HEK293 (cell line): ENCODE measurements around the gene ATRAID.

ENCODE experiments used
- CTCF ChIA-PET: fragments of 350-600 bp; formaldehyde crosslinking; extraction: SDS; loops from one replicate; lab custom pipeline; 2021; ENCODE audit warnings: antibody characterized with exemption; lab: Yijun Ruan, JAX
- POLR2A ChIA-PET: fragments of 300-600 bp; formaldehyde crosslinking; extraction: SDS; loops from one replicate; lab custom pipeline; 2020; ENCODE audit warnings: antibody characterized with exemption, inconsistent platforms; lab: Yijun Ruan, JAX
- H3K27ac ChIP-seq: fragments of 200-500 bp; sonication (Bioruptor generic); 2 replicates; pipeline ENCODE4 v1.5.1; 2014; ENCODE audit warnings: low read depth, low read length, control low read depth, inconsistent platforms; ENCODE audit errors: extremely low read depth
- H3K36me3 ChIP-seq, 2 experiments: fragments of 200-500 bp in 1 of 2; sonication (Bioruptor generic) in 1 of 2; 1 replicate in 1 of 2; 2 replicates in 1 of 2; pipeline ENCODE4 v1.5.1; 2014 to 2017; ENCODE audit warnings: inconsistent platforms in 2 of 2, low read length in 2 of 2; ENCODE audit not compliant: control insufficient read depth in 2 of 2, insufficient read depth in 1 of 2
- H3K4me1 ChIP-seq: fragments of 200-500 bp; sonication (Bioruptor generic); 2 replicates; pipeline ENCODE4 v1.5.1; 2014; ENCODE audit warnings: mild to moderate bottlenecking, low read length, inconsistent platforms; ENCODE audit not compliant: control insufficient read depth, insufficient read depth
- H3K4me3 ChIP-seq: 2 replicates; pipeline ENCODE4 v1.5.1; 2011; ENCODE audit warnings: low read depth, mild to moderate bottlenecking, control low read depth, low read length, moderate library complexity
- H3K9me3 ChIP-seq: fragments of 200-500 bp; sonication (Bioruptor generic); 2 replicates; pipeline ENCODE4 v1.5.1; 2014; ENCODE audit warnings: low read depth, low read length, inconsistent platforms; ENCODE audit not compliant: control insufficient read depth, insufficient read depth
- GFI1B ChIP-seq: fragments of 450-650 bp; formaldehyde crosslinking; IDR thresholded peaks from 2 replicates; pipeline ENCODE4 v1.5.1; 2016; ENCODE audit warnings: missing biosample characterization, missing genetic modification characterization
- GLIS1 ChIP-seq: fragments of 450-650 bp; formaldehyde crosslinking; IDR thresholded peaks from 2 replicates; pipeline ENCODE4 v1.5.1; 2016; ENCODE audit warnings: missing biosample characterization, missing genetic modification characterization
- PRDM1 ChIP-seq: fragments of 450-650 bp; formaldehyde crosslinking; IDR thresholded peaks from 2 replicates; pipeline ENCODE4; 2016; ENCODE audit warnings: missing biosample characterization, missing genetic modification characterization
- SP2 ChIP-seq: fragments of 450-650 bp; formaldehyde crosslinking; IDR thresholded peaks from 2 replicates; pipeline ENCODE4 v1.5.1; 2016; ENCODE audit warnings: missing biosample characterization, missing genetic modification characterization
- ZBTB48 ChIP-seq: fragments of 450-650 bp; formaldehyde crosslinking; IDR thresholded peaks from 2 replicates; pipeline ENCODE4 v1.5.1; 2016; ENCODE audit warnings: missing biosample characterization, missing genetic modification characterization
- ZFP3 ChIP-seq: fragments of 450-650 bp; formaldehyde crosslinking; IDR thresholded peaks from 2 replicates; pipeline ENCODE4 v1.5.1; 2016; ENCODE audit warnings: low read depth, missing biosample characterization, missing genetic modification characterization
- ZIC2 ChIP-seq: fragments of 450-650 bp; formaldehyde crosslinking; IDR thresholded peaks from 2 replicates; pipeline ENCODE4 v1.5.1; 2016; ENCODE audit warnings: missing biosample characterization, missing genetic modification characterization
- ZNF335 ChIP-seq: fragments of 450-650 bp; formaldehyde crosslinking; conservative IDR thresholded peaks from 2 replicates; pipeline ENCODE4 v1.5.1; 2016; ENCODE audit warnings: missing biosample characterization, missing genetic modification characterization
- ZNF585B ChIP-seq: fragments of 450-650 bp; formaldehyde crosslinking; IDR thresholded peaks from 2 replicates; pipeline ENCODE4 v1.5.1; 2016; ENCODE audit warnings: missing biosample characterization, missing genetic modification characterization
- TF ChIP-seq, protein P1 (sequence below): fragments of 450-650 bp; formaldehyde crosslinking; conservative IDR thresholded peaks from 2 replicates; pipeline ENCODE4 v1.5.1; 2016; ENCODE audit warnings: low read depth, missing biosample characterization, missing genetic modification characterization
- TF ChIP-seq, protein P2 (sequence below): fragments of 450-650 bp; formaldehyde crosslinking; IDR thresholded peaks from 2 replicates; pipeline ENCODE4 v1.5.1; 2016; ENCODE audit warnings: missing biosample characterization, missing genetic modification characterization
- TF ChIP-seq, protein P3 (sequence below): fragments of 450-650 bp; formaldehyde crosslinking; IDR thresholded peaks from 2 replicates; pipeline ENCODE4 v1.5.1; 2016; ENCODE audit warnings: missing biosample characterization, missing genetic modification characterization
- TF ChIP-seq, protein P4 (sequence below): fragments of 450-650 bp; formaldehyde crosslinking; IDR thresholded peaks from 2 replicates; pipeline ENCODE4 v1.5.1; 2016; ENCODE audit warnings: missing biosample characterization, missing genetic modification characterization

ATRAID gene

DNA sequence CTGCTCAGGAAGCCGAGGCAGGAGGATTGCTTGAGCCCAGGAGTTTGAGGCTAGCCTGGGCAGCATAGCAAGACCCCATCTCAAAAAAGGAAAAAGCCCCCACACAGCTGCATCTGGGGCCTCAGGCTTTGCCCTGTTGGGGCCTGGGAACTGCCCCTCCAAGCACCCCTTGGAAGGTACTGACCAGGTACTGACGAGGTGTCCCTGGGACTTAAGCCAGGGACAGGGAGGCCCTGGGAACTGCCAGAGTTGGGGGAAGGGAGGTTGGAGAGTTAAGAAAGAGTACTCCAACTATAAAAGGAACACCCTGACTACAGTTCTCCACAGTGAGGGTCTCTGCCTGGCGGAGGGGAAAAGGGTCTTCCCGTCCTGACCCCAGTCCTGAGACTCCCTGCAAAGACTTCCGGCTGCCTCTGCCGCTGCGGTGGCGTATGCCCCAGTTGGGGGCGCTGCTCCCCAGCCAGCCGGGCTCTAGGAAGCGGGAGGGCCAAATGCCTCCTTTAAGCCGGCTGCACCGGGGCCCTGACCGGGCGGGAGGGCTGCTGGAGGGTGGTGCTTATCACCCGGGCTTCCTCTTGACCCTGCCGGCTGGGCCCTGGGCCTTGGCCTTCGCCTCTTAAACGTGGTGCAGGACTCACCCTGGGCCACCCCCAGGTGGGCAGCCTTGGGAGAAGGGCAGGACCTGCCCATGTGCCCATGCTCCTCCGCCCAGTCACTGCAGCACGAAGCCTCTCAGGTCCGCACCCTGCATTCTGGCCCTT lies 38.2 kb downstream of the ATRAID start (continued):
- TF ChIP-seq, protein P1, sequence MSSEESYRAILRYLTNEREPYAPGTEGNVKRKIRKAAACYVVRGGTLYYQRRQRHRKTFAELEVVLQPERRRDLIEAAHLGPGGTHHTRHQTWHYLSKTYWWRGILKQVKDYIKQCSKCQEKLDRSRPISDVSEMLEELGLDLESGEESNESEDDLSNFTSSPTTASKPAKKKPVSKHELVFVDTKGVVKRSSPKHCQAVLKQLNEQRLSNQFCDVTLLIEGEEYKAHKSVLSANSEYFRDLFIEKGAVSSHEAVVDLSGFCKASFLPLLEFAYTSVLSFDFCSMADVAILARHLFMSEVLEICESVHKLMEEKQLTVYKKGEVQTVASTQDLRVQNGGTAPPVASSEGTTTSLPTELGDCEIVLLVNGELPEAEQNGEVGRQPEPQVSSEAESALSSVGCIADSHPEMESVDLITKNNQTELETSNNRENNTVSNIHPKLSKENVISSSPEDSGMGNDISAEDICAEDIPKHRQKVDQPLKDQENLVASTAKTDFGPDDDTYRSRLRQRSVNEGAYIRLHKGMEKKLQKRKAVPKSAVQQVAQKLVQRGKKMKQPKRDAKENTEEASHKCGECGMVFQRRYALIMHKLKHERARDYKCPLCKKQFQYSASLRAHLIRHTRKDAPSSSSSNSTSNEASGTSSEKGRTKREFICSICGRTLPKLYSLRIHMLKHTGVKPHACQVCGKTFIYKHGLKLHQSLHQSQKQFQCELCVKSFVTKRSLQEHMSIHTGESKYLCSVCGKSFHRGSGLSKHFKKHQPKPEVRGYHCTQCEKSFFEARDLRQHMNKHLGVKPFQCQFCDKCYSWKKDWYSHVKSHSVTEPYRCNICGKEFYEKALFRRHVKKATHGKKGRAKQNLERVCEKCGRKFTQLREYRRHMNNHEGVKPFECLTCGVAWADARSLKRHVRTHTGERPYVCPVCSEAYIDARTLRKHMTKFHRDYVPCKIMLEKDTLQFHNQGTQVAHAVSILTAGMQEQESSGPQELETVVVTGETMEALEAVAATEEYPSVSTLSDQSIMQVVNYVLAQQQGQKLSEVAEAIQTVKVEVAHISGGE (tag by site-specific recombination) = 0 out of 2 replicates have a peak, but pooled peaks have one; percentile 15
- TF ChIP-seq ZIC2 (tag by site-specific recombination) (peak; percentile 38), ZNF335 (0 out of 2 replicates have a peak, but pooled peaks have one; percentile 27), SP2 (tag by site-specific recombination) (peak; percentile 5; the same call in 1 of the 2 replicates), GLIS1 (tag by site-specific recombination) (peak; percentile 39; the same call in 1 of the 2 replicates), GFI1B (tag by site-specific recombination) (no peak), ZBTB48 (tag by site-specific recombination) (0 out of 2 replicates have a peak, but pooled peaks have one; percentile 24)
- TF ChIP-seq, protein P2, sequence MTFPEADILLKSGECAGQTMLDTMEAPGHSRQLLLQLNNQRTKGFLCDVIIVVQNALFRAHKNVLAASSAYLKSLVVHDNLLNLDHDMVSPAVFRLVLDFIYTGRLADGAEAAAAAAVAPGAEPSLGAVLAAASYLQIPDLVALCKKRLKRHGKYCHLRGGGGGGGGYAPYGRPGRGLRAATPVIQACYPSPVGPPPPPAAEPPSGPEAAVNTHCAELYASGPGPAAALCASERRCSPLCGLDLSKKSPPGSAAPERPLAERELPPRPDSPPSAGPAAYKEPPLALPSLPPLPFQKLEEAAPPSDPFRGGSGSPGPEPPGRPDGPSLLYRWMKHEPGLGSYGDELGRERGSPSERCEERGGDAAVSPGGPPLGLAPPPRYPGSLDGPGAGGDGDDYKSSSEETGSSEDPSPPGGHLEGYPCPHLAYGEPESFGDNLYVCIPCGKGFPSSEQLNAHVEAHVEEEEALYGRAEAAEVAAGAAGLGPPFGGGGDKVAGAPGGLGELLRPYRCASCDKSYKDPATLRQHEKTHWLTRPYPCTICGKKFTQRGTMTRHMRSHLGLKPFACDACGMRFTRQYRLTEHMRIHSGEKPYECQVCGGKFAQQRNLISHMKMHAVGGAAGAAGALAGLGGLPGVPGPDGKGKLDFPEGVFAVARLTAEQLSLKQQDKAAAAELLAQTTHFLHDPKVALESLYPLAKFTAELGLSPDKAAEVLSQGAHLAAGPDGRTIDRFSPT (tag by site-specific recombination) = no peak
- TF ChIP-seq, protein P3, sequence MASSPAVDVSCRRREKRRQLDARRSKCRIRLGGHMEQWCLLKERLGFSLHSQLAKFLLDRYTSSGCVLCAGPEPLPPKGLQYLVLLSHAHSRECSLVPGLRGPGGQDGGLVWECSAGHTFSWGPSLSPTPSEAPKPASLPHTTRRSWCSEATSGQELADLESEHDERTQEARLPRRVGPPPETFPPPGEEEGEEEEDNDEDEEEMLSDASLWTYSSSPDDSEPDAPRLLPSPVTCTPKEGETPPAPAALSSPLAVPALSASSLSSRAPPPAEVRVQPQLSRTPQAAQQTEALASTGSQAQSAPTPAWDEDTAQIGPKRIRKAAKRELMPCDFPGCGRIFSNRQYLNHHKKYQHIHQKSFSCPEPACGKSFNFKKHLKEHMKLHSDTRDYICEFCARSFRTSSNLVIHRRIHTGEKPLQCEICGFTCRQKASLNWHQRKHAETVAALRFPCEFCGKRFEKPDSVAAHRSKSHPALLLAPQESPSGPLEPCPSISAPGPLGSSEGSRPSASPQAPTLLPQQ (tag by site-specific recombination) = peak; percentile 39; the same call in 1 of the 2 replicates

DNA sequence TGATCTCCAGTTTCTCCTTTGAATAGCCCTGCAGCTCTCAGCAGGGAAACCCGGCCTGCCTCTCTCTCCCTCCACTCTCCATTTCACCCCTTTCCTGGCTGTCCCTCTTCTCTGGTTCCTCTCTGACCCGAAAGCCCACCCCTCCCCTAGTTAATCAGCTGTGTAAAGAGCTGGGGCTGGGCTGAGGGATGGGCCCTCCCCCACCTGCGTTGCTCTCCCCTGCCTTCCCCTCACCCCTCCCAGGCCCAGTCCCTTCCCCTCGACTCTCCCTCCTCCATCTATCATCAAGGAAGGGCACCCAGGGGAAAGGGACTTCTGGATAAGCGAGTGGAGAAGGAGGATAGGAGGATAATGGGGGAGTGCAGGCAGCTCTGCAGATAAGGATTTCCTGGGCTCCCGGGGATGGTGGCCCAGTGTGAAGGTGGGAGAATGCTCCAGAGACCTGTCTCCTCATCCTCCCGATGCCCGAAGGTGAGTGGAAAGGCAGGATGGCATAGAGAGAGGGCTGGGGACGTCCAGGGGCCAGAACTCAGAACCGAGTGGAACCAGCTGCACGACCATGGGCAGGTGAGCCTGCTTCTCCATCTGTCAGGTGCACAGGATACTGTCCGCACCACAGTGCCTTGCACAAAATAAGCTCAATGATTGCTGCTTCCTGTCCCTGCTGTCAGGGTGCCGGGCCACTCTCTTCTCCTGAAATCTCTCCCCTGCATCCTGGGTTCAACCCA lies 39.0 kb downstream of the ATRAID start:
- Histone ChIP-seq H3K9me3 (no peaks in the 10 kb centered on the region), H3K27ac (no peak overlapping the region), H3K36me3 (peaks cover 0 to 8% of the 10 kb centered on the region in 2 experiments; a peak in 1 of 3 replicates), H3K4me3 (no peak overlapping the region), H3K4me1 (0 out of 2 replicates have a peak, but pooled peaks cover 4% of the 10 kb centered on the region)
- CTCF ChIA-PET = interaction anchor here (0.6 to 6.3 kb wide), 12 partner anchors 11 to 120 kb away, joined by 3 to 87 read pairs (median 3); partner anchors contain the start of gene TRIM54
- TF ChIP-seq ZFP3 (tag by site-specific recombination) (no peak), PRDM1 (tag by site-specific recombination) (peak; percentile 83)
- POLR2A ChIA-PET = interaction anchor here (0.8 kb wide), 1 partner anchor 29 kb away, joined by 4 read pairs; no protein-coding TSS in a partner anchor

DNA sequence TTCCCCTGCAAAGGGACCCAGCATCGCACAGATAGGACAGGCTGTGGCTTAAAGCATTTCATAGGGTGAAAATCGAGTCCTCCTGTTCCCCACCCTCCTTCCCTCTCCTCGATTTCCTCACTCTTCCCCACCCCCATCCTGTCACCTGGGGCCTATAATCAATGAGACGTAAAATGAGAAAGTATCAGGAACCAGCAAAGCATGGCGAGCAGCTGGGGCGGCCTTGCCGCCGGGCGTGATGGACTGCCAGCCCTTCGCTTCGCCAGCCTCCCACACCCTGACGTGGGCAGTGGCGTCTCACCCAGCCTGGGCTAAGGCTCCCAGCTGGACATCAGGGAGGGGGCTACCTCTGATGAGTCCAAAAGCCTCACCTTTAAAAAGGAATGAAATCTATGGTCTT lies 39.9 kb downstream of the ATRAID start:
- Histone ChIP-seq H3K4me1 (0 out of 2 replicates have a peak, but pooled peaks cover 4% of the 10 kb centered on the region), H3K9me3 (no peaks in the 10 kb centered on the region), H3K36me3 (peaks cover 0 to 18% of the 10 kb centered on the region in 2 experiments; a peak in 1 of 3 replicates), H3K27ac (no peak overlapping the region), H3K4me3 (no peak overlapping the region)
- ChIA-PET CTCF (interaction anchor here (0.7 to 6.3 kb wide), 11 partner anchors 10 to 63 kb away, joined by 3 to 87 read pairs (median 3); partner anchors contain the start of gene TRIM54), POLR2A (interaction anchor here (0.6 to 0.8 kb wide), 3 partner anchors 28 to 283 kb away, joined by 3 to 6 read pairs (median 4); no protein-coding TSS in a partner anchor)
- no peak for TF ChIP-seq ZNF585B
- TF ChIP-seq, protein P4, sequence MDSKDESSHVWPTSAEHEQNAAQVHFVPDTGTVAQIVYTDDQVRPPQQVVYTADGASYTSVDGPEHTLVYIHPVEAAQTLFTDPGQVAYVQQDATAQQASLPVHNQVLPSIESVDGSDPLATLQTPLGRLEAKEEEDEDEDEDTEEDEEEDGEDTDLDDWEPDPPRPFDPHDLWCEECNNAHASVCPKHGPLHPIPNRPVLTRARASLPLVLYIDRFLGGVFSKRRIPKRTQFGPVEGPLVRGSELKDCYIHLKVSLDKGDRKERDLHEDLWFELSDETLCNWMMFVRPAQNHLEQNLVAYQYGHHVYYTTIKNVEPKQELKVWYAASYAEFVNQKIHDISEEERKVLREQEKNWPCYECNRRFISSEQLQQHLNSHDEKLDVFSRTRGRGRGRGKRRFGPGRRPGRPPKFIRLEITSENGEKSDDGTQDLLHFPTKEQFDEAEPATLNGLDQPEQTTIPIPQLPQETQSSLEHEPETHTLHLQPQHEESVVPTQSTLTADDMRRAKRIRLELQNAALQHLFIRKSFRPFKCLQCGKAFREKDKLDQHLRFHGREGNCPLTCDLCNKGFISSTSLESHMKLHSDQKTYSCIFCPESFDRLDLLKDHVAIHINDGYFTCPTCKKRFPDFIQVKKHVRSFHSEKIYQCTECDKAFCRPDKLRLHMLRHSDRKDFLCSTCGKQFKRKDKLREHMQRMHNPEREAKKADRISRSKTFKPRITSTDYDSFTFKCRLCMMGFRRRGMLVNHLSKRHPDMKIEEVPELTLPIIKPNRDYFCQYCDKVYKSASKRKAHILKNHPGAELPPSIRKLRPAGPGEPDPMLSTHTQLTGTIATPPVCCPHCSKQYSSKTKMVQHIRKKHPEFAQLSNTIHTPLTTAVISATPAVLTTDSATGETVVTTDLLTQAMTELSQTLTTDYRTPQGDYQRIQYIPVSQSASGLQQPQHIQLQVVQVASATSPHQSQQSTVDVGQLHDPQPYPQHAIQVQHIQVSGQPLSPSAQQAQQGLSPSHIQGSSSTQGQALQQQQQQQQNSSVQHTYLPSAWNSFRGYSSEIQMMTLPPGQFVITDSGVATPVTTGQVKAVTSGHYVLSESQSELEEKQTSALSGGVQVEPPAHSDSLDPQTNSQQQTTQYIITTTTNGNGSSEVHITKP (tag by site-specific recombination) = no peak
